Spleen (tissue), 11 donors: Measurements from ENCODE around the gene DLX2. TPM values are rescaled to one million over a fixed set of nuclear protein-coding genes. Genes with fewer than 3 reads are reported as not detected.
"Not testable (repeated sequence)": the region's sequence is repeated elsewhere in the genome, so short reads cannot be mapped to it uniquely, and the experiment has no call there.

Source experiments
- DNase-seq: peaks from one replicate; pipeline ENCODE4 v3.0.0-alpha.2; 2020
- H3K27ac ChIP-seq, 8 donors: fragments of 200-600 bp; sonication (generic) in 7 of 8; 1 replicate in 4 of 8; 2 replicates in 4 of 8; pipeline versions ENCODE4 v1.5.0 to v1.8.0; 2016 to 2021; ENCODE audit warnings: inconsistent platforms in 4 of 8, mild to moderate bottlenecking in 4 of 8, moderate library complexity in 1 of 8
- H3K27me3 ChIP-seq, 7 donors: fragments of 200-600 bp; sonication (generic) in 6 of 7; replicated peaks in 1 of 7; 1 replicate in 4 of 7; 2 replicates in 3 of 7; pipeline versions ENCODE4 v1.5.0 to v1.8.0; 2016 to 2021; ENCODE audit warnings: inconsistent platforms in 3 of 7, mild to moderate bottlenecking in 1 of 7
- H3K36me3 ChIP-seq, 6 donors: fragments of 200-600 bp; sonication (generic) in 5 of 6; 1 replicate in 4 of 6; 2 replicates in 2 of 6; pipeline versions ENCODE4 v1.5.0 to v1.8.0; 2016 to 2021; ENCODE audit warnings: inconsistent platforms in 2 of 6
- H3K4me1 ChIP-seq, 6 donors: fragments of 200-600 bp; sonication (generic) in 5 of 6; 1 replicate in 3 of 6; 2 replicates in 3 of 6; pipeline versions ENCODE4 v1.5.0 to v1.8.0; 2016 to 2021; ENCODE audit warnings: inconsistent platforms in 3 of 6
- H3K4me3 ChIP-seq, 8 donors: fragments of 200-600 bp; sonication (generic) in 7 of 8; 1 replicate in 4 of 8; 2 replicates in 4 of 8; pipeline versions ENCODE4 v1.5.0 to v1.8.0; 2016 to 2021; ENCODE audit warnings: inconsistent platforms in 4 of 8, mild to moderate bottlenecking in 4 of 8, moderate library complexity in 2 of 8
- H3K9me3 ChIP-seq, 8 donors: fragments of 200-600 bp; sonication (generic) in 7 of 8; 1 replicate in 4 of 8; 2 replicates in 4 of 8; pipeline versions ENCODE4 v1.5.0 to v1.8.0; 2016 to 2021; ENCODE audit warnings: inconsistent platforms in 4 of 8
- CTCF ChIP-seq, 11 experiments: fragments of 200-600 bp in 7 of 11; fragments of 450-650 bp in 4 of 11; sonication (generic) in 4 of 11; IDR thresholded peaks in 8 of 11; conservative IDR thresholded peaks in 3 of 11; 1 replicate in 7 of 11; 2 replicates in 4 of 11; pipeline versions ENCODE4 v1.4.0 to v1.8.0; 2016 to 2021; ENCODE audit warnings: antibody characterized with exemption in 11 of 11, inconsistent platforms in 4 of 11, mild to moderate bottlenecking in 1 of 11
- POLR2A ChIP-seq, 3 donors: fragments of 450-650 bp; IDR thresholded peaks; one replicate each; pipeline ENCODE4 v1.5.1; 2017; ENCODE audit warnings: antibody characterized with exemption in 3 of 3, mild to moderate bottlenecking in 1 of 3
- POLR2AphosphoS5 ChIP-seq, 3 donors: sonication (generic); formaldehyde crosslinking; IDR thresholded peaks; one replicate each; pipeline ENCODE4 v1.5.1; 2017; ENCODE audit warnings: antibody characterized with exemption in 3 of 3
- WGBS, 5 donors: extraction: QIAGEN DNeasy Blood & Tissue Kit in 3 of 5; methylation state at CpG; one replicate each; pipeline versions ENCODE4 v1.1.5 to v1.1.7; 2013 to 2018; 5-methylcytosine and 5-hydroxymethylcytosine counted together
- intact Hi-C: fragments of 100-400 bp; cut with DNase I; formaldehyde crosslinking; loops from one replicate; pipeline ENCODE4 v1.15.0; 2023; ENCODE audit warnings: low total_unique reads
- polyA plus RNA-seq, 3 donors: library from polyadenylated mRNA; stranded (reverse); fragments of 200-250 nt; gene quantifications; one replicate each; pipeline ENCODE4 v1.2.1, GENCODE V29; 2013
- total RNA-seq, 7 donors: library from RNA; depleted of rRNA in 3 of 7; stranded (reverse); fragments of >200 nt in 3 of 7; fragmentation: NEBNext Ultra II Directional in 4 of 7; extraction: Animal tissue kit (Norgen Biotek cat#: 25700) in 4 of 7; gene quantifications; one replicate each; pipeline versions ENCODE4 v1.1.0 to v1.2.1, GENCODE V29; 2016 to 2021
- donor health status: healthy with polysubstance abuse.
- donor health status: DM: no; HTN: no; CAD: no; lungs with moderate emphysema.
- donor health status: DM: no; HTN: no; CAD: no.
- donor health status: Bipolar disorder and iron deficiency.
- donor health status: healthy.
- donor health status: DM: no; HTN: no; CAD: no.
- donor health status: DM: yes; HTN: yes; CAD: no.

Gene DLX2
- total and polyA plus RNA-seq, 10 donors, result 0.06 TPM; not detected in 9

GRCh38 chr2:172072706-172073105 lies 30.0 kb downstream of the DLX2 start:
- Histone ChIP-seq H3K4me1 (no peaks in the 10 kb centered on the region), H3K4me3 (no peak overlapping the region), H3K27me3 (no peaks in the 10 kb centered on the region), H3K27ac (no peak overlapping the region), H3K9me3 (no peaks in the 10 kb centered on the region), H3K36me3 (no peaks in the 10 kb centered on the region)
- WGBS, 5 donors, result 91 to 98% (median 95%) methylated on average over 2 of the region's 2 CpGs
- intact Hi-C loops, result no loop called here
- no peak for TF ChIP-seq POLR2AphosphoS5 (IDR thresholded peaks at IDR 0.05)
- TF ChIP-seq CTCF (IDR thresholded peaks at IDR 0.05 in 8 of 11, conservative IDR thresholded peaks at IDR 0.05 in 3 of 11), result no peak
- no peak for TF ChIP-seq POLR2A (IDR thresholded peaks at IDR 0.05)
- DNase-seq, result no peak

- TF ChIP-seq CTCF (IDR thresholded peaks at IDR 0.05 in 8 of 11, conservative IDR thresholded peaks at IDR 0.05 in 3 of 11) (no peak), POLR2A (IDR thresholded peaks at IDR 0.05) (no peak), POLR2AphosphoS5 (IDR thresholded peaks at IDR 0.05) (no peak)
- intact Hi-C loops, result no loop called here
Observed at GRCh38 chr2:172072303-172072702, 30.4 kb downstream of the DLX2 start.

GRCh38 chr2:172070936-172071335 lies 31.8 kb downstream of the DLX2 start:
- WGBS, 5 donors, result 83 to 95% (median 84%) methylated on average over 1 of the region's 1 CpG
- no peak for TF ChIP-seq POLR2A (IDR thresholded peaks at IDR 0.05)
- intact Hi-C loops, result no loop called here
- Histone ChIP-seq H3K4me3 (no peak overlapping the region), H3K9me3 (no peaks in the 10 kb centered on the region), H3K4me1 (no peaks in the 10 kb centered on the region), H3K27ac (no peak overlapping the region), H3K36me3 (peaks cover 0 to 8% (median 0%) of the 10 kb centered on the region in 6 donors), H3K27me3 (no peaks in the 10 kb centered on the region)
- no peak for DNase-seq

More at GRCh38 chr2:172072303-172072702, 30.4 kb downstream of the DLX2 start:
- H3K9me3 ChIP-seq, result no peaks in the 10 kb centered on the region
- no peak overlapping the region for H3K27ac ChIP-seq
- H3K36me3 ChIP-seq, result no peaks in the 10 kb centered on the region
- no peak overlapping the region for H3K4me3 ChIP-seq
- no peaks in the 10 kb centered on the region for H3K27me3 ChIP-seq
- H3K4me1 ChIP-seq, result no peaks in the 10 kb centered on the region
- 88 to 95% (median 90%) methylated on average over 3 of the region's 3 CpGs for WGBS, 5 donors
- no peak for DNase-seq

GRCh38 chr2:172067905-172068304 lies 34.8 kb downstream of the DLX2 start:
- H3K27me3 ChIP-seq, H3K4me3 ChIP-seq, H3K4me1 ChIP-seq, intact Hi-C loops, DNase-seq, H3K9me3 ChIP-seq, H3K27ac ChIP-seq: not testable (repeated sequence)
- H3K36me3 ChIP-seq, result peaks cover 0 to 20% (median 0%) of the 10 kb centered on the region in 6 donors
- WGBS, 5 donors, result 94 to 97% (median 95%) methylated on average over 4 of the region's 4 CpGs

- WGBS, 5 donors, result 85 to 93% (median 92%) methylated on average over 4 of the region's 4 CpGs
- Histone ChIP-seq H3K4me1 (no peaks in the 10 kb centered on the region), H3K36me3 (peaks cover 0 to 26% (median 0%) of the 10 kb centered on the region in 6 donors), H3K4me3 (no peak overlapping the region), H3K9me3 (no peaks in the 10 kb centered on the region), H3K27me3 (no peaks in the 10 kb centered on the region), H3K27ac (no peak overlapping the region)
- intact Hi-C loops, result no loop called here
- TF ChIP-seq CTCF (IDR thresholded peaks at IDR 0.05 in 8 of 11, conservative IDR thresholded peaks at IDR 0.05 in 3 of 11), result no peak
- no peak for TF ChIP-seq POLR2A (IDR thresholded peaks at IDR 0.05)
- no peak for TF ChIP-seq POLR2AphosphoS5 (IDR thresholded peaks at IDR 0.05)
- no peak for DNase-seq
Observed at GRCh38 chr2:172066394-172066886, 36.3 kb downstream of the DLX2 start.
